HepG2 (cell line): ENCODE measurements around the gene ANKRD40. TPM values are rescaled to one million over a fixed set of nuclear protein-coding genes. Genes with fewer than 3 reads are reported as not detected.
A peak's percentile ranks its signal among the peaks of the same experiment; 100 is the strongest.

Experiments
- BATF2 ChIP-seq: sonication (generic); formaldehyde crosslinking; IDR thresholded peaks from 2 replicates; pipeline ENCODE4 v1.8.0; 2022; ENCODE audit warnings: mild to moderate bottlenecking, missing genetic modification reagents, moderate library complexity
- KAT8 ChIP-seq: IDR thresholded peaks from 2 replicates; pipeline ENCODE4 v1.6.1; 2016; ENCODE audit warnings: missing genetic modification reagents, missing compliant biosample characterization
- PLRG1 ChIP-seq: fragments of 450-650 bp; conservative IDR thresholded peaks from 2 replicates; pipeline ENCODE4 v1.6.1; 2016
- RBM22 ChIP-seq: fragments of 200-400 bp; formaldehyde crosslinking; optimal IDR thresholded peaks from 2 replicates; pipeline ENCODE3; 2017; ENCODE audit warnings: mild to moderate bottlenecking, low read length, moderate library complexity
- RXRB ChIP-seq: IDR thresholded peaks from 2 replicates; pipeline ENCODE4 v1.6.1; 2016; ENCODE audit warnings: borderline replicate concordance, missing genetic modification reagents, missing compliant biosample characterization
- SALL1 ChIP-seq: sonication (generic); formaldehyde crosslinking; IDR thresholded peaks from 2 replicates; pipeline ENCODE4 v1.8.0; 2022; ENCODE audit warnings: mild to moderate bottlenecking, missing genetic modification reagents
- SNAPC4 ChIP-seq: sonication (generic); formaldehyde crosslinking; IDR thresholded peaks from 2 replicates; pipeline ENCODE4 v1.4.0; 2020; ENCODE audit warnings: mild to moderate bottlenecking, missing genetic modification reagents
- ZBTB14 ChIP-seq: sonication (generic); formaldehyde crosslinking; IDR thresholded peaks from 2 replicates; pipeline ENCODE4 v1.4.0; 2020; ENCODE audit warnings: missing genetic modification reagents
- ZGPAT ChIP-seq: IDR thresholded peaks from 2 replicates; pipeline ENCODE4 v1.6.1; 2016; ENCODE audit warnings: mild to moderate bottlenecking
- ZNF430 ChIP-seq: sonication (generic); formaldehyde crosslinking; IDR thresholded peaks from 2 replicates; pipeline ENCODE4 v1.9.0; 2021; ENCODE audit warnings: mild to moderate bottlenecking, missing genetic modification reagents
- ZNF629 ChIP-seq: sonication (generic); formaldehyde crosslinking; conservative IDR thresholded peaks from 2 replicates; pipeline ENCODE4 v1.5.0; 2020; ENCODE audit warnings: missing genetic modification reagents
- ZNF652 ChIP-seq: IDR thresholded peaks from 2 replicates; pipeline ENCODE4 v1.6.1; 2016; ENCODE audit warnings: low read depth, borderline replicate concordance
- ZNF841 ChIP-seq: sonication (generic); formaldehyde crosslinking; IDR thresholded peaks from 2 replicates; pipeline ENCODE4 v1.8.1; 2023; ENCODE audit warnings: missing genetic modification reagents, borderline replicate concordance
- polyA plus RNA-seq, 8 experiments: library from polyadenylated mRNA; depleted of rRNA in 3 of 8; stranded (reverse) in 7 of 8; unstranded in 1 of 8; fragments of >200 nt; fragmentation: Illumina TruSeq in 4 of 8; extraction: Trizol in 4 of 8; gene quantifications; 2 replicates each; pipeline versions ENCODE4 v1.2.1 to v1.2.3, GENCODE V29; 2011 to 2016; ENCODE audit warnings: low read depth in 4 of 8, missing spikeins in 1 of 8, mixed read lengths in 1 of 8; ENCODE audit not compliant: insufficient read depth in 1 of 8
- total RNA-seq, 5 experiments: library from RNA; depleted of rRNA; stranded (reverse); fragments of >200 nt; fragmentation: Illumina TruSeq; extraction: Trizol; gene quantifications; 2 replicates each; pipeline ENCODE4 v1.2.3, GENCODE V29; 2016; ENCODE audit warnings: low read depth in 1 of 5

ANKRD40 gene
- total and polyA plus RNA-seq, 2 of the 13 experiments (the other 11 are each of a cell fraction or from before 2014, with no cell fraction given) = 35.0 to 46.4 TPM

GRCh38 chr17:50687200-50688066 is 20.3 kb downstream of the ANKRD40 start (continued):
- TF ChIP-seq SNAPC4 (CRISPR knock-in tag) = peak; percentile 48; the same call in 1 of the 2 replicates
- TF ChIP-seq ZNF629 (CRISPR knock-in tag) = 0 out of 2 replicates have a peak, but pooled peaks have one; percentile 25
- TF ChIP-seq ZNF652 (CRISPR knock-in tag) = peak; percentile 24; the same call in 1 of the 2 replicates
- TF ChIP-seq ZNF841 = no peak
- TF ChIP-seq PLRG1 = no peak
- TF ChIP-seq KAT8 (CRISPR knock-in tag) = peak; percentile 52
- peak; percentile 33; the same call in 1 of the 2 replicates for TF ChIP-seq ZNF430 (CRISPR knock-in tag)
- no peak for TF ChIP-seq BATF2
- peak; percentile 46 for TF ChIP-seq RBM22
- TF ChIP-seq ZGPAT (CRISPR knock-in tag) = no peak; the same call in 1 of the 2 replicates
- TF ChIP-seq ZBTB14 (CRISPR knock-in tag) = 0 out of 2 replicates have a peak, but pooled peaks have one; percentile 28
- peak; percentile 52; the same call in 1 of the 2 replicates for TF ChIP-seq RXRB
- peak; percentile 81 for TF ChIP-seq SALL1
